BE2C (cell line): Measurements from ENCODE around the gene ATN1.

Experiments used
- DNase-seq: peaks from one replicate; pipeline ENCODE4 v3.0.0-alpha.2; 2020
- H3K27me3 ChIP-seq: fragments of 250-450 bp; sonication (Bioruptor Pico); 2 replicates; pipeline ENCODE4 v1.5.1; 2020; ENCODE audit warnings: mild to moderate bottlenecking
- H3K36me3 ChIP-seq: fragments of 250-450 bp; sonication (Bioruptor Pico); 2 replicates; pipeline ENCODE4 v1.5.1; 2020; ENCODE audit warnings: mild to moderate bottlenecking
- H3K4me1 ChIP-seq: fragments of 250-450 bp; sonication (Bioruptor Pico); 2 replicates; pipeline ENCODE4 v1.5.1; 2020
- H3K4me3 ChIP-seq: 2 replicates; pipeline ENCODE4 v1.5.1; 2011; ENCODE audit warnings: low read depth, low read length
- H3K9me3 ChIP-seq: fragments of 250-450 bp; sonication (Bioruptor Pico); 2 replicates; pipeline ENCODE4 v1.5.1; 2020
- CTCF ChIP-seq: IDR thresholded peaks from 2 replicates; pipeline ENCODE4 v1.5.1; 2012; ENCODE audit warnings: mild to moderate bottlenecking, low read depth, low read length

Gene ATN1

GRCh38 chr12:6925540-6926279 is 2.0 kb upstream of the ATN1 start:
- no peaks in the 10 kb centered on the region for H3K27me3 ChIP-seq
- DNase-seq: peak; percentile 51
- TF ChIP-seq CTCF: no peak
- H3K9me3 ChIP-seq: no peaks in the 10 kb centered on the region
- peaks cover 23% of the 10 kb centered on the region for H3K4me1 ChIP-seq
- H3K36me3 ChIP-seq: peaks cover 13% of the 10 kb centered on the region
- H3K4me3 ChIP-seq: peak overlapping the region; percentile 21; the same call in 1 of the 2 replicates

GRCh38 chr12:6928022-6928702 is 403 bp downstream of the ATN1 start:
- peaks cover 23% of the 10 kb centered on the region for H3K4me1 ChIP-seq
- peak overlapping the region; percentile 84 for H3K4me3 ChIP-seq
- H3K9me3 ChIP-seq: no peaks in the 10 kb centered on the region
- peaks cover 8% of the 10 kb centered on the region for H3K36me3 ChIP-seq
- no peak for DNase-seq
- H3K27me3 ChIP-seq: no peaks in the 10 kb centered on the region
- no peak for TF ChIP-seq CTCF

GRCh38 chr12:6928703-6929407 is 1.1 kb downstream of the ATN1 start:
- peak overlapping the region; percentile 84 for H3K4me3 ChIP-seq
- no peak for TF ChIP-seq CTCF
- H3K36me3 ChIP-seq: peaks cover 8% of the 10 kb centered on the region
- H3K27me3 ChIP-seq: no peaks in the 10 kb centered on the region
- DNase-seq: no peak
- H3K4me1 ChIP-seq: peaks cover 23% of the 10 kb centered on the region
- no peaks in the 10 kb centered on the region for H3K9me3 ChIP-seq

GRCh38 chr12:6929466-6930452 is 2.0 kb downstream of the ATN1 start:
- Histone ChIP-seq H3K27me3 (no peaks in the 10 kb centered on the region), H3K4me3 (peak overlapping the region; percentile 84), H3K9me3 (no peaks in the 10 kb centered on the region), H3K4me1 (peaks cover 20% of the 10 kb centered on the region), H3K36me3 (peaks cover 13% of the 10 kb centered on the region)
- DNase-seq: no peak
- TF ChIP-seq CTCF: no peak

GRCh38 chr12:6932766-6933165 is 5.0 kb downstream of the ATN1 start:
- H3K4me3 ChIP-seq: no peak overlapping the region

More at GRCh38 chr12:6932766-6933165, 5.0 kb downstream of the ATN1 start:
- peaks cover 9% of the 10 kb centered on the region for H3K4me1 ChIP-seq
- no peaks in the 10 kb centered on the region for H3K27me3 ChIP-seq
- DNase-seq: no peak
- no peaks in the 10 kb centered on the region for H3K9me3 ChIP-seq
- no peak for TF ChIP-seq CTCF
- H3K36me3 ChIP-seq: peaks cover 32% of the 10 kb centered on the region
